ENCODE measurements around the gene GBP7. TPM values are rescaled to one million over a fixed set of nuclear protein-coding genes. Genes with fewer than 3 reads are reported as not detected.
"Not testable (repeated sequence)": the region's sequence is repeated elsewhere in the genome, so short reads cannot be mapped to it uniquely, and the experiment has no call there.

The GBP7 gene, protein sequence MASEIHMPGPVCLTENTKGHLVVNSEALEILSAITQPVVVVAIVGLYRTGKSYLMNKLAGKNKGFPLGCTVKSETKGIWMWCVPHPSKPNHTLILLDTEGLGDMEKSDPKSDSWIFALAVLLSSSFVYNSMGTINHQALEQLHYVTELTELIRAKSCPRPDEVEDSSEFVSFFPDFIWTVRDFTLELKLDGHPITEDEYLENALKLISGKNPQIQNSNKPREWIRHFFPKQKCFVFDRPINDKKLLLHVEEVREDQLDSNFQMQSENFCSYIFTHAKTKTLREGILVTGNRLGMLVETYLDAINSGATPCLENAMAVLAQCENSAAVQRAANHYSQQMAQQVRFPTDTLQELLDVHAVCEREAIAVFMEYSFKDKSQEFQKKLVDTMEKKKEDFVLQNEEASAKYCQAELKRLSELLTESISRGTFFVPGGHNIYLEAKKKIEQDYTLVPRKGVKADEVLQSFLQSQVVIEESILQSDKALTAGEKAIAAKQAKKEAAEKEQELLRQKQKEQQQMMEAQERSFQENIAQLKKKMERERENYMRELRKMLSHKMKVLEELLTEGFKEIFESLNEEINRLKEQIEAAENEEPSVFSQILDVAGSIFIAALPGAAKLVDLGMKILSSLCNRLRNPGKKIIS
- total RNA-seq: not detected in 2 replicates

DNA sequence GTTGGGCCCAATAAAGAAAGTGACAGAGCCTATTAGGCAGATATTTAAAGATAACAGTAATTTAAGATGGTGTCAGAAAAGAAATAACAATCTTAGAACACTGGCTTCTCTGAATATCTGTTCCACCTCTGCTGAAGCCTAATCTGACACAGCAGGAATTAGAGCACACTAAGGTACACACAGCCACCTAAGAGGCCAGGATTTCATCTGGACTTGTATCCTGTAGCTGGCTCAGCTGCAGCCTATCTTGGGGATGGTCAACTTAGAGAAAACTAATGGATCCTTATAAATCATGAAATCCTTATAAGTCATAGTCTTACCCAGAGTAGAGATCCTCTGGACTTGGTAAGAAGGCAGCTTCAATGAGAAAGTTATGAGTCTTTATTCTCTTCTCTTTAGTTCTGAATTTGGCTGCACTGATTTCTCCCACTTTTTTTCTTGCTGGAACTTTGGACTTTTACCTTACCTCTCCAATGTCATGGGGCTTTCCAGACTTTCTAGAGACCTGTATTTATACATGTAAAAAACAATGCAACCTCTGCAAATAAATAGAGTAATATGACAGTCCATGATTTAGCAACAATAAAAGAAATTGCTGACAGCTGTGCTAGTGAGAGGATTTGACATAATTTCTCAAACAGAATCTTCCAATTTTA, at the start of gene GBP7:
Gene GBP7 (minus strand): TSS at position 403 of the 656 bp plus-strand sequence. CDS start 4,068 bp downstream, outside the sequence.
- DNase-seq (ENCODE audit: low read depth): no peak

DNA sequence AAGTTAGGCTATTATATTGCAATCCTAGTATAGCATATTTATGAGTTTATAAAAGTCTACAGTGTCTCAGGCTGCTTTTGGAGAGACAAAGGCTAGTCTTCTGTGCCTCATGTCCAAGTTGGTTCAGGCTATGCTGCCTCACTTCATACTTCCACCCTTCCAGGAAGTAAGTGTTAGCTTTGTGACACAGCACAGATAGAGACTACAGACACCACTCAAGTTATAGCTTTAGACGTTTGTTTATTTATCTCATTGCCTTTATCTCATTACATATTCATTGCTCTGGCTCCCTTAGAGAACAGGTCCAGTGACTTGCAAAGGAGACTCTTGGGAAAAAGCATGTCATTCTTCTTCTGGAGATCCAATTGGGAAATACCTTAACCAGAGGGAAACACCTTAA, 45.5 kb upstream of the GBP7 start:
- no peak for DNase-seq (ENCODE audit: low read depth)

DNA sequence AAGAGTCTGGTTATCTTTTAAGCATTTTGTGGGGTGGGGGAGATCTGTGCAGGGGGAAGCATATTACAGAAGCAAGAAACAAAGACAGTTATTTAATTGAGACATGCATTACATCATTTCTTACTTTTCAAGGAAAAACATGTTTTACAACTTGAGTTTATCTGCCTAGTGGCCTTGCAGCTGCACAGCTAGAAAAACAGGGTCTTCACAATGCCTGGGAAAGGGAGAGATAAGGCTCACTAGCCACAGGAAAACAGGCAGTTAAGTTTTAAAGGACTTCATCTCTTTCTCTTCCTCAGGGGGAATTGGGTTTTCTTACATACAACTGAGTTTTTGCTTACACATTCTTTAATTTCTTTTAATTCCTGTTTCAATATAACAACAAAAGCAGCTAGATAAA, 44.0 kb upstream of the GBP7 start:
- DNase-seq (ENCODE audit: low read depth): not testable (repeated sequence)

DNA sequence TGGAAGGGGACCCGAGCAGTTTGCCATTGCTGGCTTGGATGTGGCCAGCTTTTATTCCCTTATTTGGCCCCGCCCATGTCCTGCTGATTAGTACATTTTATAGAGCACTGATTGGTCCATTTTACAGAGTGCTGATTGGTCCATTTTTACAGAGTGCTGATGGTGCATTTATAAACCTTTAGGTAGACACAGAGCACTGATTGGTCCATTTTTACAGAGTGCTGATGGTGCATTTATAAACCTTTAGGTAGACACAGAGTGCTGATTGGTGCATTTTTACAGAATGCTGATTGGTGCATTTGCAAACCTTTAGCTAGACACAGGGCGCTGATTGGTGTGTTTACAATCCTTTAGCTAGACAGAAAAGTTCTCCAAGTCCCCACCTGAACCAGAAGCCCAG, 43.1 kb upstream of the GBP7 start:
- not testable (repeated sequence) for DNase-seq (ENCODE audit: low read depth)

DNA sequence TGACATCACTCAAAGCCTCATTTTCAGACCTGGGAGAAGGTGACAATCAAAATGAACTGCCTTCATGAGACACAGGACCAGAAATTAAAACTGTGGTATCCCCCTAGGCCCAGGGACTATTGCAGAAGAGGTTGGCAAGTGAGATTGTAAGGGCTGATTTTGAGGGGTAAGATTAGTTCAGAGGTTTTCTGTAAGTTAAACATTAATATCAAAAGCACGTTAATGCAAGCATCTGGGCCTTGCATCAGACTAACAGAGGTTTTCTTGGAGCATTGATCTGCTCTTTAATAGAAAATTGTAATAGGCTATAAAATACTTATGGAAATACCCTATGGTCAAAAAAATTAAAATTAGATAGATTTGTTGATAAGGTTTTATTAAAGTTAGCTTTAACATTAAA, 37.5 kb upstream of the GBP7 start:
- DNase-seq (ENCODE audit: low read depth): no peak

DNA sequence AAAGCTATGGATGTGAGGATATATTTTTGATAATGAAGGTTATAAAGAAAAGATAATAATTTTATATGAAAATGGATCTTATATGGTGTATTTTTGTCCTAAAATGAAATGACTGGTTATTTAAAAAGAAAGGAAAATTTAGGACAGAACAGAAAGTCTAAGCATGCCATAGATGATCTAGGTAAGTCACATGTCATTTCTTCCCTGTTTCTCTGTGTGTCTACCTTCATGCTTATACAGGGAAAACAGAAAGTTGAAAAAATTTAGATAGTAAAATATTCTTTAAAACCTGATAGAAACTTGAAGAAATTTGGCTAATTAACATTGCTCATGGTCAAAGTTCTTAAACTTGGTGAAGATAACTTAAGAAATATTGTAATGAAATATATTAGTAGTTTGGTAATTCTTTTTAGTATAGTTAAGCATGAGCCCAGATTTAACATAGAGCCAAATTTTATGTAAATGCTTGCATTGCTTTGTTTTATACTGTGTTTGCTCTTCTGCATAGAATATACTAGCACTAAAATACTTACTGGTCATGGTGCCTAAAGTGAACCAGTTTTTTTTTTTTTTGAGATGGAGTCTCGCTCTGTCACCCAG, 35.3 kb upstream of the GBP7 start:
- no peak for DNase-seq (ENCODE audit: low read depth)

DNA sequence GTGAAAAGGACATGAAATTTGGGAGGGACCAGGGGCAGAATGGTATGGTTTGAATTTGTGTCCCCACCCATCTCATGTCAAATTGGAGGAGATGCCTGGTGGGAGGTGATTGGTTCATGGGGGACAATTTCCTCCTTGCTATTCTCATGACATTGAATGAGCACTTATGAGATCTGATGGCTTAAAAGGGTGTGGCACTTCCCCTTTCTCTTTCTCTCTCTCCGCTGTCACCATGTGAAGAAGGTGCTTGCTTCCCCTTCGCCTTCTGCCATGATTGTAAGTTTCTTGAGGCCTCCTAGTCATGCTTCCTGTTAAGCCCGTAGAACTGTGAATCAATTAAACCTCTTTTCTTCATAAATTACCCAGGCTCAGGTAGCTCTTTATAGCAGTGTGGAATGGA, 30.6 kb upstream of the GBP7 start:
- no peak for DNase-seq (ENCODE audit: low read depth)

DNA sequence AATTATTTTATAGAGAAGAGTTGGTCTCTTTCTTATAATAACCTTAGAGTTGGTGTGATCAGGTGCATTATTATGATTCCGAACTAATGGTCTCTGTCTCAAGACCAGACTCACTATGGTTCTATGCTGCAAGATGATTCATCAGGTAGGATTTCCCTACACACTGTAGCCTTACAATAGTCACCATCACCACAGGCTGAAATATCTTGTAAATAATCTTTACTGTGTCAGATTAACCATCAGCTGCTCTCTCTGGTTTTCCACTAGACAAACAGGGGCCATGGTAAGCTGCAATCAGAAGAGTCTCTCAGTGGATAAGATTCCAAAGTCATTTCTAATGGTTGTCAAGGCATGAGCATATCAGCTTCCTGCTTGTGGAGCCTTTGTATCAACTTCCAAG, 27.4 kb upstream of the GBP7 start:
- peak; percentile 66 for DNase-seq (ENCODE audit: low read depth)

DNA sequence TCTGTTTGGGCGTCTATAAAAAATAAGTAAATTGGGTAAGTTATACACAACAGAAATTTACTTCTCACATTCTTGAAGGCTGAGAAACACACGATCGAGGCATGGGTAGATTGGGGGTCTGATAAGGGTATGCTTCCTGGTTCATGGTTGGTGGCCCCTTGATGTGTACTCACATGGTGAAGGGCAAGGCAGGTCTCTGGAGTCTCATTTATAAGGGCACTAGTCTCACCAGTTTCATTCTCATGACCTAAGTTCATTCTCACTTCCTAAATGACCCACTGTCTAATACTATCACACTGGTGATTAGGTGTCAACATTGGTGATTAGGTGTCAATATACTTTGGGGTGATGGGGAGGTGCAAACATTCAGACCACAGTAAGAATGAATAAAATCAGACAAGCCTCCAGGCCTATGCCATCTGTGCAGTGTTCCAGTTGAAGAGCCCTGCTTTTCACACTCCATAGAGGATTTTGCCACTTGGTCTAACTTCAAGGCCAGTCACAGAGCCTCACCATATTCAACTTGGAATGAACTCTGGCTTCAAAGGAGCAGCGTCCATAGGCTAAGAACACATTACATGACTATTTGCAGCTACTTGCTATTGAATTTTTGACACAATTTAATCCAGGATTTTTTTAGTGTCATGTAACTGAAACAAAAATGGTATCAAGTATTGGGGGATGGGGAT, 25.4 kb upstream of the GBP7 start:
- no peak for DNase-seq (ENCODE audit: low read depth)

DNA sequence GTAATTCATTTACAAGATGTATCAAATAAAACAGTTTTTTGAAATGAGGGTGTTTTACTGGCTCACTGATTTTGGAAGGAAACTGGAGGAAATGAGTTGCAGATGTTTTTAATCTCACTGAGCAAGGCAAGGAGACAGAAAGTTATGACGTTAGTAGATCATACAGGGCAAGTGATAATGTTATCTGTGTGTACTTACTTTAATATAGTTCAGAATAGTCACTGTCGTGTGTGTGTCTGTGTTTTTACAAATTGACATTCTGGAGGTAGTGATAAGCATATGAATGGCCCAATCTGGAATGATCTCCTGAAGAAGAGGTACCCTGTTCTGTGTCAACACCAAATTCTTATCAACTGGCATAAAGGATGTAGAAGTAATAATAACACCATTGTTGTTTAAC, 24.9 kb upstream of the GBP7 start:
- DNase-seq (ENCODE audit: low read depth): no peak

DNA sequence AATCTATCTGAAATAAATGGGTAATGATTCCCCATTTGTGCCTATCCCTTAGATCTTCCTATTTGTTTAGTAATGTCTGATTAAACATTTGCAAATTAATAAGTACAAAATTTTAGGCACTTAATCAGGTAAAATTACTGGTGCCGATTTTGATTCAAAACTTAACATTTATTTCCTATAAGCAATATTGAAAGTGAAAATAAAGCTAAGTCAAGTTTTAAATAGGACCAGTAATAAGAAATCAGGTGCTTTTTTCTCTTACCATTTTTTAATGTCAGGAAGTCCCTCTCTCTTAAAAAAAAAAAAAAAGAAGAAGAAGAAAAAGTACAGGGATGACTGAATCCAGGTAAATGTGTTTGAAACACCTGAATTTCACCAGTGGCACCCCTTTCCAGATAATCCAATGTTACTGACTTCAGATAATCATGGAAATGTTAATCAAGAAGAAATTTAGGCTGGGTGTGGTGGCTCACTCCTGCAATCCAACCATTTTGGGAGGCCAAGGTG, 23.8 kb upstream of the GBP7 start:
- no peak for DNase-seq (ENCODE audit: low read depth)

DNA sequence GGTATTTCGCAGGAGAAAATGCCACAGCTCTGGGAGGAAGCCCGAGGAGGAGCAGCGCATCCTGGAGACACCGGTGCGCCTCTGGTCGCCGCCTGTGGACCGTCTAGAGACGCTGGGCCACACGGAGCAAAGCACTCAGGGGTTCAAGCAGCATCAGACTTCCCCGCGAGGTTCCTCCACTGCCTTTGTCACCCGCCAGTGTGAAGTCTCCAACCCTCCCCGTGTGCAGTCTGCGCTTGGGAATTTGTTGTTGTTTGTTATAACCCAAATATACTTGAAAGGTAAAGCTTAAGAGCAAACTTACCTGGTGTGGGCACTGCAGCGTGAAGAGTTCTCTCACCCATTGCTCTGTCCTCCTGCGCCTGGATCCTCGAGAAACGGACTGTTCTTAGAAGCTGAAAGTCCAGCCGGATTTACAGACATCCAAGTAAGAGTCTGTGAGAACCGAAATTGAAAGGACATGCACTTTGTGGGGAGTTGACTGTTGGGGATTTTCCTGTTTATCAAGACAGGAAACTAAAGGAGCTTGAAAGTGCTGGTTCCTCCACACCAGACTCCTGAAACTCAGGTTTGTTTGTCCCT, 22.8 kb upstream of the GBP7 start, which contains the start of gene GBP4:
Gene GBP4 (minus strand): TSS at position 452 of the 582 bp plus-strand sequence. CDS start 108 bp downstream, at position 344.
- peak; percentile 68 for DNase-seq (ENCODE audit: low read depth)

DNA sequence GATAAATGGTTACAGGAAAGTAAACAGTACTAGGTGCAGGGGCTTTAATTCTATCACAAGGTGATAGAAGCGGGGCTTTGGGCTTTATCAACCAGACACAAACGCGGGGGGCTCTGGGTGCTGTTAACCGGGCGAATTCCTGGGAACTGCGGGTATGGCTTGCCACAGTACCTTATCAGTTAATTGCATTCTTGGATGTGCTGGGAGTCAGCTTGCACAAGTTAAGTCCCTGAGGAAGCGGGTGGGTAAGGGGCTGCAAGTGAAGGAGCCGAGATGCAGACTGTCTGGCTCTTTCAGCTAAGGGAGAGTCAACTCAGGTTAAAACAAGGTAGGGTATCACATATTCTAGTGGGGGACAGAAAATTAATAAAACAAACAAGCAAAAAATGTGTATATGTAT, 22.3 kb upstream of the GBP7 start:
- DNase-seq (ENCODE audit: low read depth): no peak

DNA sequence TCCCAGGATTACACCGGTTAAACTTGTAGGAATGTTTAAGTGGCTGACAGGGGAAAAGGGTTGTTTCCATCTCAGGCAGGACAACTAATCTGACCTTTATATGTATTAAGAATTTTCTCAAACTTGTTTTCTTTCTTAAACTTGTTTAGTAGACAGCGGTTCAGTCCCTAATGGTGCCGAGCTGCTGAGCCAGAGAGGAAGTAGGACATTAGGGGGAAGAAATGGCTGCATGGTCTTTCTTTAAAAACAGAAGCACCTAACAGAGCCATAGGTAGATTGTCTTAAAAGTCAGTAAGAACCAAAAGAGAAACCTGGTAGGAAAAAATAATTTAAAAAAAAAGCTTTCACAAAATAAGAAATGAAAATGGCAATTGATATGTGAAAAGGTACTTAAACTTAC, 19.7 kb upstream of the GBP7 start:
- DNase-seq (ENCODE audit: low read depth): no peak

DNA sequence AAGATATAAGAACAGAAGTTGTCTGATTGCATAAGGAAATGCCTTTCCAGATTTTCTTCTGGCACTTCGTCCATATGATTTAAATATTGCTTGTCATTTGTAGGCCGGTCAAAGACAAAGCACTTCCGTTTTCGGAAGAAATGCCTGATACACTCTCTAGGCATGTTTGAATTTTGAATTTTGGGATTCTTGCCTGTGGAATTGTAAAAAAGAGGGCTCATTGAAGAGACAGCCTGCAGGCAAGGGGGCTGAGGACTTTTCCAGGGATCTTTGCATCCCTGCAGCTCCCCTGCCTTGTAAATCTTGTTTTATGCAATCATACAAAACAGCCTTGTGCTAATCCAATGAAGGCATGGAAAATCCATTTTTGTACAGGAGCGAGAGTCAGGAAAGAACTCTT, 15.5 kb upstream of the GBP7 start:
- no peak for DNase-seq (ENCODE audit: low read depth)

DNA sequence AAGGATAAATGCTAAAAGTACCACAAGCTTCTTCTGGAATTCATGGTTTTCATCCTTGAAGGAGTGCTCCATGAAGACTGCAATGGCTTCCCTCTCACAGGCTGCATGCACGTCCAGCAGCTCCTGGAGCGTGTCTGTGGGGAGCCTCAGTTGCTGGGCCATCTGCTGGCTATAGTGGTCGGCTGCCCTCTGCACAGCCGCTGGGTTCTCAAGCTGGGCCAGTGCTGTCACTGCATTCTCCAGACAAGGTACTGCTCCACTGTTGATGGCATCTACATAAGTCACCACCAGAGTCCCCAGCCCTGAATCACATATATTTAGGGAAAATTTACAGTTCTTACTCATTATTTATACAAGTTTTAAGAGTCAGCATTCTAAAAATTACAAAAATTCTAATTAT, 14.2 kb upstream of the GBP7 start:
- DNase-seq (ENCODE audit: low read depth): no peak

DNA sequence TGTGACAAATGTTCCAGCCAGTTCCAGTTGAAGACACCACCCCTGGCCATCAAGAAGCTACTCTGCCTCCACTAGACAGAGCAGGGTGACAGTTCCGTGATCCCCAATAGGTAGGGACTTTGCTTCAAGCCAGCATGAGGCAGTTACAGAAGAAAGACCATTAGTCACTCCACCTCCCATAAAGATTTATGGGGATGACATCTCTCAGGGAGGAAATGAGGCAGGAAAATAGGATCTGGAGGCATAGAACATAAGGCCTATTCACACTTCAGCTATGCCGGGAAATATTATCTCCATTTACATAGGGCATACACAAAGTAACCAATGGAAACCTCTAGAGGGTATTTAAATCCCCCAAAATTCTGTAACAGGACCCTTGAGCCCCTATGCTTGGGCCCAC, 3.5 kb upstream of the GBP7 start:
- peak; percentile 33 for DNase-seq (ENCODE audit: low read depth)

DNA sequence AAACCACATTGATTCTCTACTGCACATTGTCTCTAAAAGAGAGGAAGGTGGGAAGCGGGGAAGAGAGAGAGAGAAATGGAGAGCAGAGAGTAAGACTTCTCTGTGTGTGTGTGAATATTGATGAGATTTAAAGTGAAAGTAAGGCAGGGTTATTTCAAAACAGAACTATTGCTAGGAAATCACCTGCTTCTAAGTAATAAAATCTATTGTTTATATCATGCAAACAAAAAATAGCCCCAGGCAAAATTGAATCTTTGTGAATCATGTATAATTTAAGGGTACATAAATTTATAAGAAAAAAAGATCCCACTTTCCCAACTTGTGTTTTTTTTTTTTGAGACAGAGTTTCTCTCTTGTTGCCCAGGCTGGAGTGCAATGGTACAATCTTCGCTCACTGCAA, 1.2 kb upstream of the GBP7 start:
- DNase-seq (ENCODE audit: low read depth): peak; percentile 69

DNA sequence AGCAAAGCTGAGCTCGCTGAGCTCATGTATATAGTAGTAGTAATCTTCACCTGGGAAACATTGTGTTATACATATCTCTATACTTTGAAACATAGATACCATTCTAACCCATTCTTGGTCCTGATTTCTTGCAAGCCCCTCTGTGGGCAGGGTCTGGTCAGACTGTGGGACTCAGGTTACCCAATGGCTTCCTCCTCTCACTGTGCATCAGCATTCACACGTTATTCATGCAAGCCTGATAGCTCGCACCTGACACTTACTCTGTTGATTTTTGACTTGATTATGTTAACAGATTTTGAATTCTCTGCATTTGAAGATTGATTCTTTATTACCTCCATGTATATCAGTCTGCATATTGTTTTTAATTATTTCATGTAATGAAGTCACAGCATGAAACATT, 1.3 kb downstream of the GBP7 start:
- DNase-seq (ENCODE audit: low read depth): no peak

DNA sequence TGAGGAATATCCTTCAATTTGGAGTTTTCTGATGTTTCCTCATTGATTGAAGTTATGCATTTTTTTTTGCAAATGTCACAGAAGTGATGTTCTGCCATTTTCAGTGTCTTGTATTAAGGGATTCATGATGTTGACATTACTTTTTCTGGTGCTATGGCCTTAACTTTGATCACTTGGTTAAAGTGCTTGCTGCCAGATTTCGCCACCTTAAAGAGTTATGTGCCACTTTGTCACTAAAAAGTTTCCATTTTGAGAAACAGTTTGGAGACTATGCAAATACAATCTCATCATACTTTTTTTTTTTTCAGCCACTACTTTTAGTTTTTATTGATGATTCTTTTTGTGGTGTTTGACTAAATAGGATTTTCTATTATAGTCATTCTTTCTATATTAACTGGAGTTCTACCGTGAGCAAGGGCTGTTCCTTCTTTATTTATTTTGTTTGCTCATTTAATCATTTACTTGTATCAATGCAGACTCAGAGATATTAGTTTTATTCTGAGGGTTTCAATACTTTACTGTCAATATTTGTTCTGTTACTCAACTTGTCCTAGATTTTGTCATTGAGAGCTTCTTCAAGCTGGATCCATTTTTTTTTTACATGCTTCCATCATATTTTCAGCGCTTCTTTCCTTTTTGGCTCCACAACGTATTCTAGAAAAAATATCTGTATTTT, 3.2 kb downstream of the GBP7 start:
- no peak for DNase-seq (ENCODE audit: low read depth)

DNA sequence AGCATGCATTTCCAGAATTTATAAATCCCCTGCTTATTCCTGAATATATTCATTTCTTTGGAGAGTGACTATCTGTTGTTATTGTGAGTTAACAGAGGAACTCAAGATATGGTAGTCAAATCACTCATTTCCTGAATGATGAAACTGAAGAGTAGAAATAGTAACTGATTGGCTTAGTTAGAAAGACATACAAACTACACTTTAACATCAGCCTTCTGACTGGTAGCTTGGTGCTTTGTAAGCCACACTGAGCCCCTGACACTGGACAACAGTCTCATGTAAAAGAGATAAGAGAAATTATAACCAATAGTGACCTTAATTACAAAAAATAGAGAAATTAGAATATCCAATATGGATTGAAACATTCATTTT, 4.8 kb downstream of the GBP7 start:
- DNase-seq (ENCODE audit: low read depth): no peak
